GM10266 (cell line): ENCODE measurements around the gene SCAPER.
"Not testable (repeated sequence)": the region's sequence is repeated elsewhere in the genome, so short reads cannot be mapped to it uniquely, and the experiment has no call there.

Experiments used
- DNase-seq: peaks from one replicate; pipeline ENCODE4 v3.0.0; 2012; ENCODE audit errors: extremely low spot score
- CTCF ChIP-seq: IDR thresholded peaks from 2 replicates; pipeline ENCODE4 v1.5.1; 2012; ENCODE audit warnings: mild to moderate bottlenecking, low read depth; ENCODE audit not compliant: control insufficient read depth, insufficient read depth; ENCODE audit errors: missing control alignments

SCAPER gene

GRCh38 chr15:76866008-76866407 lies 39.1 kb downstream of the SCAPER start:
- no peak for DNase-seq
- TF ChIP-seq CTCF: no peak

- no peak for TF ChIP-seq CTCF
- no peak for DNase-seq
Measured at GRCh38 chr15:76865548-76865991, 39.6 kb downstream of the SCAPER start.

- TF ChIP-seq CTCF: no peak
- no peak for DNase-seq
Measured at GRCh38 chr15:76864586-76864985, 40.6 kb downstream of the SCAPER start.

GRCh38 chr15:76863693-76864092 lies 41.4 kb downstream of the SCAPER start:
- TF ChIP-seq CTCF: no peak
- no peak for DNase-seq

DNA sequence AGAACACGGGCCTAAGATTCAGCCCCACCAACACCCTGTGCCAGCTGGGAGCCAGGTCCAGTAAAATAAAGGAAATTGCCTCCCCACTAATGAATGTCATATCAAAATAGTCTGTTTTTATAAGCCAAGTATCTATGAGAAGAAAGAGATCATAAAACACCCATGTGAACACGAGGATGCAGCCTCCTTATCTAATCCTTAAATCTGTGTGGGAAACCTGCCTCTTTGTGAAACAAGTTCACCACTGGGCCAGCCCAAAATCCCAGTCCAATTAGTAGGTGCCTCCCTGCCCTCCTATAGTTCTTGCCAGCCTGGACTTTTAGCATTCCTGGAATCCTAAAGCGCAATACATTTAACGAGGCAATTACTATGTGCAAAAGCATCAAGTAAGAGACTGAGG lies 42.0 kb downstream of the SCAPER start:
- TF ChIP-seq CTCF: no peak
- no peak for DNase-seq

GRCh38 chr15:76861815-76862397 lies 43.2 kb downstream of the SCAPER start:
- TF ChIP-seq CTCF: no peak

GRCh38 chr15:76860201-76860600 lies 44.9 kb downstream of the SCAPER start:
- no peak for TF ChIP-seq CTCF
- DNase-seq: no peak

More at GRCh38 chr15:76861815-76862397, 43.2 kb downstream of the SCAPER start:
- no peak for DNase-seq

DNA sequence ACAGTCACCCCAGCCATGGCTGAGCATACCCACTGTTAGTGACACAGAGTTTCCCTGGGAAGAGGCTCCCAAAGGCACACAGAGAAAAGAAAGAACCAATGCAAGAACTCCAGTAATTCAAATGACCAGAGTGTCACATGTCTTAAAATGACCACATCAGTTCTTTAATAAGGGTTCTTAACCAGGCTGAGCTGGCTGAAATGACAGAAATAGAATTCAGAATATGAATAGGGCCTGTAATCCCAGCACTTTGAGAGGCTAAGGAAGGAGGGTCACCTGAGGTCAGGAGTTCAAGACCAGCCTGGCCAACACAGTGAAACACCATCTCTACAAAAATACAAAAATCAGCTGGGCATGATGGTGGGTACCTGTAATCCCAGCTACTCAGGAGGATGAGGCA lies 54.8 kb downstream of the SCAPER start:
- not testable (repeated sequence) for DNase-seq
